MM.1S (cell line): Measurements from ENCODE around the gene CAGE1.
"Not testable (repeated sequence)": the region's sequence is repeated elsewhere in the genome, so short reads cannot be mapped to it uniquely, and the experiment has no call there.

Source experiments
- DNase-seq: peaks from one replicate; pipeline ENCODE4 v3.0.0-alpha.2; 2015
- H2AFZ ChIP-seq: fragments of 300-600 bp; sonication (generic); 2 replicates; pipeline ENCODE4 v1.6.0; 2016; ENCODE audit warnings: antibody characterized with exemption, low read length
- H3F3A ChIP-seq: fragments of 300-600 bp; sonication (generic); 2 replicates; pipeline ENCODE4 v1.6.1; 2016; ENCODE audit warnings: mild to moderate bottlenecking, antibody characterized with exemption, low read length, moderate library complexity, mixed read lengths; ENCODE audit not compliant: insufficient read depth
- H3K27ac ChIP-seq: fragments of 300-600 bp; sonication (generic); 2 replicates; pipeline ENCODE4 v1.5.1; 2016; ENCODE audit warnings: mild to moderate bottlenecking, low read length
- H3K27me3 ChIP-seq: fragments of 300-600 bp; sonication (generic); replicated peaks from 2 replicates; pipeline ENCODE4 v1.6.0; 2016; ENCODE audit warnings: low read length; ENCODE audit not compliant: insufficient read depth
- H3K36me3 ChIP-seq: fragments of 300-600 bp; sonication (generic); replicated peaks from 2 replicates; pipeline ENCODE4 v1.6.1; 2016; ENCODE audit warnings: mild to moderate bottlenecking, low read length, mixed read lengths; ENCODE audit not compliant: insufficient read depth
- H3K4me1 ChIP-seq: fragments of 300-600 bp; sonication (generic); 2 replicates; pipeline ENCODE4 v1.6.1; 2016; ENCODE audit warnings: low read length, mixed read lengths
- H3K4me2 ChIP-seq: fragments of 300-600 bp; sonication (generic); 2 replicates; pipeline ENCODE4 v1.6.0; 2016; ENCODE audit warnings: low read depth, low read length
- H3K4me3 ChIP-seq: fragments of 300-600 bp; sonication (generic); 2 replicates; pipeline ENCODE4 v1.5.1; 2016; ENCODE audit warnings: low read length, mixed read lengths
- H3K79me2 ChIP-seq: fragments of 300-600 bp; sonication (generic); 2 replicates; pipeline ENCODE4 v1.6.1; 2016; ENCODE audit warnings: mixed run types, low read length, mixed read lengths
- H3K9ac ChIP-seq: fragments of 300-600 bp; sonication (generic); 2 replicates; pipeline ENCODE4 v1.6.1; 2016; ENCODE audit warnings: low read length, mixed read lengths
- H3K9me2 ChIP-seq: fragments of 300-600 bp; sonication (generic); replicated peaks from 2 replicates; pipeline ENCODE4 v1.6.1; 2016; ENCODE audit warnings: mild to moderate bottlenecking, low read length, mixed read lengths; ENCODE audit not compliant: insufficient read depth
- H3K9me3 ChIP-seq: fragments of 300-600 bp; sonication (generic); replicated peaks from 2 replicates; pipeline ENCODE4 v1.6.1; 2016; ENCODE audit warnings: mild to moderate bottlenecking, low read length, mixed read lengths; ENCODE audit not compliant: insufficient read depth
- H4K20me1 ChIP-seq: fragments of 300-600 bp; sonication (generic); 2 replicates; pipeline ENCODE4 v1.6.1; 2016; ENCODE audit warnings: mild to moderate bottlenecking, low read length, moderate library complexity, mixed read lengths; ENCODE audit not compliant: insufficient read depth
- CTCF ChIP-seq: fragments of 300-600 bp; sonication (generic); IDR thresholded peaks from 2 replicates; pipeline ENCODE4 v1.5.1; 2016; ENCODE audit warnings: antibody characterized with exemption, low read length, mixed read lengths
- EZH2 ChIP-seq: fragments of 300-600 bp; sonication (generic); optimal IDR thresholded peaks from 2 replicates; pipeline ENCODE3; 2017; ENCODE audit warnings: low read depth, mild to moderate bottlenecking, antibody characterized with exemption, low read length, mixed read lengths
- EZH2phosphoT487 ChIP-seq: fragments of 300-600 bp; sonication (generic); IDR thresholded peaks from 2 replicates; pipeline ENCODE4 v1.6.1; 2018; ENCODE audit warnings: antibody characterized with exemption, low read length

Gene CAGE1

GRCh38 chr6:7339007-7339732 lies 50.4 kb downstream of the CAGE1 start:
- not testable (repeated sequence) for H3K4me3 ChIP-seq, H3F3A ChIP-seq, H3K9me3 ChIP-seq, H4K20me1 ChIP-seq, H2AFZ ChIP-seq, H3K9me2 ChIP-seq, H3K4me1 ChIP-seq, DNase-seq, H3K27me3 ChIP-seq, H3K27ac ChIP-seq, H3K9ac ChIP-seq, H3K4me2 ChIP-seq, H3K36me3 ChIP-seq, H3K79me2 ChIP-seq
- peak; percentile 34 for TF ChIP-seq CTCF

GRCh38 chr6:7338031-7338430 lies 51.5 kb downstream of the CAGE1 start:
- Histone ChIP-seq H3K9me2 (no peaks in the 10 kb centered on the region), H3K9me3 (no peaks in the 10 kb centered on the region), H4K20me1 (no peaks in the 10 kb centered on the region), H3K27ac (no peak overlapping the region), H3K27me3 (no peaks in the 10 kb centered on the region), H2AFZ (no peak overlapping the region), H3K4me2 (no peak overlapping the region), H3K79me2 (no peaks in the 10 kb centered on the region), H3F3A (no peaks in the 10 kb centered on the region), H3K4me3 (no peak overlapping the region), H3K4me1 (no peaks in the 10 kb centered on the region), H3K9ac (no peak overlapping the region), H3K36me3 (no peaks in the 10 kb centered on the region)
- no peak for DNase-seq
- TF ChIP-seq EZH2 (no peak), EZH2phosphoT487 (no peak), CTCF (no peak)

- no peak for DNase-seq
- Histone ChIP-seq H3K9me3 (no peaks in the 10 kb centered on the region), H3F3A (no peaks in the 10 kb centered on the region), H3K27me3 (no peaks in the 10 kb centered on the region), H3K4me2 (no peak overlapping the region), H3K9ac (no peak overlapping the region), H2AFZ (no peak overlapping the region), H3K4me1 (no peaks in the 10 kb centered on the region), H3K27ac (no peak overlapping the region), H3K4me3 (no peak overlapping the region), H3K36me3 (no peaks in the 10 kb centered on the region), H3K9me2 (no peaks in the 10 kb centered on the region), H4K20me1 (no peaks in the 10 kb centered on the region), H3K79me2 (no peaks in the 10 kb centered on the region)
- TF ChIP-seq EZH2phosphoT487 (no peak), EZH2 (no peak), CTCF (no peak)
Observed at GRCh38 chr6:7335519-7335918, 54.0 kb downstream of the CAGE1 start.
